Ishikawa (cell line): Measurements from ENCODE around the gene ZMYND8.

Experiments
- CEBPB ChIP-seq: IDR thresholded peaks from 2 replicates; pipeline ENCODE4 v1.6.1; 2012
- CREB1 ChIP-seq: IDR thresholded peaks from 2 replicates; pipeline ENCODE4 v1.6.1; 2012; ENCODE audit warnings: low read depth
- EGR1 ChIP-seq: IDR thresholded peaks from 2 replicates; pipeline ENCODE4 v1.6.1; 2012
- EP300 ChIP-seq: IDR thresholded peaks from 2 replicates; pipeline ENCODE4 v1.6.1; 2012; ENCODE audit warnings: borderline replicate concordance
- FOXM1 ChIP-seq: IDR thresholded peaks from 2 replicates; pipeline ENCODE4 v1.6.1; 2012; ENCODE audit warnings: low read depth, borderline replicate concordance
- RAD21 ChIP-seq: IDR thresholded peaks from 2 replicates; pipeline ENCODE4 v1.6.1; 2012; ENCODE audit warnings: low read depth
- TAF1 ChIP-seq: IDR thresholded peaks from 2 replicates; pipeline ENCODE4 v1.6.1; 2012; ENCODE audit warnings: low read depth, mild to moderate bottlenecking
- TCF12 ChIP-seq: IDR thresholded peaks from 2 replicates; pipeline ENCODE4 v1.6.1; 2012; ENCODE audit warnings: low read depth
- YY1 ChIP-seq: IDR thresholded peaks from 2 replicates; pipeline ENCODE4 v1.6.1; 2012; ENCODE audit warnings: low read depth
- TF ChIP-seq, protein P1 (sequence below): IDR thresholded peaks from 2 replicates; pipeline ENCODE4 v1.6.1; 2012
- TF ChIP-seq, protein P2 (sequence below): IDR thresholded peaks from 2 replicates; pipeline ENCODE4 v1.6.1; 2012; ENCODE audit warnings: low read depth, mild to moderate bottlenecking

DNA sequence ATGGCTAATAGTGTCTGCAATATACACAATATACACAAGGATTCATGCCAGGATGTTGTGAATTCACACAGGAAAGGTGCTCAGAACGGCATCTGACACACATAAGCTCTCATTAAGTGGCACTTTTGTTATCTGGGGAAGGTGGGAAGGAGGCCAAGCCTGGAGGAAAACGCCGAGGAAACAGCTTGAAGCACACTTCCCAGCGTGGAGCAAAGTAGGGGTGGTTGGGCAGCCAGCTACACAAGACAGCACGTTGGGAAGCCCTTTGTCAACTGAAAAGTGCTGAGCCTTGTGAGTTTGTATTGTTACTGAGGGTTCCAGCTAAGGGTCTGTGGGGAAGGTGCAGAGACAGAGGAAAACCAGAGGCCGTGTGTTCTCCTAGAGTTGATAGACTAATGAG, 181.0 kb downstream of the ZMYND8 start:
- TF ChIP-seq EP300: no peak
- TF ChIP-seq TAF1: no peak
- no peak for TF ChIP-seq RAD21
- no peak for TF ChIP-seq TCF12
- TF ChIP-seq, protein P1, sequence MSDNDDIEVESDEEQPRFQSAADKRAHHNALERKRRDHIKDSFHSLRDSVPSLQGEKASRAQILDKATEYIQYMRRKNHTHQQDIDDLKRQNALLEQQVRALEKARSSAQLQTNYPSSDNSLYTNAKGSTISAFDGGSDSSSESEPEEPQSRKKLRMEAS: no peak
- TF ChIP-seq, protein P2, sequence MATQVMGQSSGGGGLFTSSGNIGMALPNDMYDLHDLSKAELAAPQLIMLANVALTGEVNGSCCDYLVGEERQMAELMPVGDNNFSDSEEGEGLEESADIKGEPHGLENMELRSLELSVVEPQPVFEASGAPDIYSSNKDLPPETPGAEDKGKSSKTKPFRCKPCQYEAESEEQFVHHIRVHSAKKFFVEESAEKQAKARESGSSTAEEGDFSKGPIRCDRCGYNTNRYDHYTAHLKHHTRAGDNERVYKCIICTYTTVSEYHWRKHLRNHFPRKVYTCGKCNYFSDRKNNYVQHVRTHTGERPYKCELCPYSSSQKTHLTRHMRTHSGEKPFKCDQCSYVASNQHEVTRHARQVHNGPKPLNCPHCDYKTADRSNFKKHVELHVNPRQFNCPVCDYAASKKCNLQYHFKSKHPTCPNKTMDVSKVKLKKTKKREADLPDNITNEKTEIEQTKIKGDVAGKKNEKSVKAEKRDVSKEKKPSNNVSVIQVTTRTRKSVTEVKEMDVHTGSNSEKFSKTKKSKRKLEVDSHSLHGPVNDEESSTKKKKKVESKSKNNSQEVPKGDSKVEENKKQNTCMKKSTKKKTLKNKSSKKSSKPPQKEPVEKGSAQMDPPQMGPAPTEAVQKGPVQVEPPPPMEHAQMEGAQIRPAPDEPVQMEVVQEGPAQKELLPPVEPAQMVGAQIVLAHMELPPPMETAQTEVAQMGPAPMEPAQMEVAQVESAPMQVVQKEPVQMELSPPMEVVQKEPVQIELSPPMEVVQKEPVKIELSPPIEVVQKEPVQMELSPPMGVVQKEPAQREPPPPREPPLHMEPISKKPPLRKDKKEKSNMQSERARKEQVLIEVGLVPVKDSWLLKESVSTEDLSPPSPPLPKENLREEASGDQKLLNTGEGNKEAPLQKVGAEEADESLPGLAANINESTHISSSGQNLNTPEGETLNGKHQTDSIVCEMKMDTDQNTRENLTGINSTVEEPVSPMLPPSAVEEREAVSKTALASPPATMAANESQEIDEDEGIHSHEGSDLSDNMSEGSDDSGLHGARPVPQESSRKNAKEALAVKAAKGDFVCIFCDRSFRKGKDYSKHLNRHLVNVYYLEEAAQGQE: no peak
- TF ChIP-seq YY1: no peak
- TF ChIP-seq CEBPB: no peak
- TF ChIP-seq CREB1: no peak
- TF ChIP-seq FOXM1: no peak
- no peak for TF ChIP-seq EGR1
